ENCODE results near the gene PGBD2.
"Not testable (repeated sequence)": the region's sequence is repeated elsewhere in the genome, so short reads cannot be mapped to it uniquely, and the experiment has no call there.

Gene PGBD2

DNA sequence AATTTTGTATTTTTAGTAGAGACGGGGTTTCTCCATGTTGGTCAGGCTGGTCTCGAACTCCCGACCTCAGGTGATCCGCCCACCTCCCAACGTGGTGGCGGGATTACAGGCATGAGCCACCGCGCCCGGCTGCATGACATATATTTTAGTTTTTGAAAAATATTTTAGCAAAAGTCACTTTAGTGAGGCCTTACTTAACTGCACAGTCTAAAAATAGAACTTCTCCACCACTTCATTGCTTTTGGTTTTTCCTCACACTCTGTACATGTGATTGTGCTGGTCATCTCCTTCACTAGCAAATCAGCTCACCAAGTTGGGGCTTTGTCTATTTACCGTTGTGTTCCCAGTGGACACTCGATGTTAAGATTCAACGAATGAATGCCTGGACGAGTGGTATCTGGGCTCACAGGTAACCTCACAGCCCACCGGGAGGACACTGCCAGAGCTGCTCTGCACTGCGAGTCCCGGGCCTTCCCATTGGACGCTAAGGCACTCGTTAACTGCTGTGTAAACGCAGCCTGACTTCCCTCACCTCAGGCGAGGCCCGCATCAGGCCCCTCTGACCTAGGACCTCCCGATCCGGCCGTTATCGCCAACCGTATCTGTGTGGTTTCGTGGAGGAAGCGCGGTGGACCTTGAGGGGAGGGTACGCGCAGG lies 33.2 kb upstream of the PGBD2 start:
- no peaks in the 10 kb centered on the region for H3K4me1 ChIP-seq (ENCODE audit: control insufficient read depth, low read depth, low read length)
- H3K9me3 ChIP-seq (ENCODE audit: control insufficient read depth, low read depth, low read length): no peaks in the 10 kb centered on the region
- H3K27ac ChIP-seq (ENCODE audit: low read length): peak overlapping the region; percentile 22
- H3K27me3 ChIP-seq (ENCODE audit: control insufficient read depth, insufficient read depth, low read length): no peaks in the 10 kb centered on the region
- peak overlapping the region; percentile 85 for H3K4me3 ChIP-seq (ENCODE audit: low read length)
- H3K36me3 ChIP-seq (ENCODE audit: control insufficient read depth, low read depth, low read length): no peaks in the 10 kb centered on the region
- H3K9ac ChIP-seq (ENCODE audit: low read length): peak overlapping the region; percentile 73

- Histone ChIP-seq H3K9me3 (ENCODE audit: control insufficient read depth, low read depth, low read length) (no peaks in the 10 kb centered on the region), H3K27ac (ENCODE audit: low read length) (peak overlapping the region; percentile 22), H3K4me1 (ENCODE audit: control insufficient read depth, low read depth, low read length) (no peaks in the 10 kb centered on the region), H3K4me3 (ENCODE audit: low read length) (peak overlapping the region; percentile 85), H3K36me3 (ENCODE audit: control insufficient read depth, low read depth, low read length) (no peaks in the 10 kb centered on the region), H3K27me3 (ENCODE audit: control insufficient read depth, insufficient read depth, low read length) (no peaks in the 10 kb centered on the region), H3K9ac (ENCODE audit: low read length) (peak overlapping the region; percentile 73)
These were observed 32.5 kb upstream of the PGBD2 start for GRCh38 chr1:248873409-248873992.

GRCh38 chr1:248873993-248874533 lies 32.0 kb upstream of the PGBD2 start:
- no peaks in the 10 kb centered on the region for H3K36me3 ChIP-seq (ENCODE audit: control insufficient read depth, low read depth, low read length)
- H3K27ac ChIP-seq (ENCODE audit: low read length): no peak overlapping the region
- no peaks in the 10 kb centered on the region for H3K4me1 ChIP-seq (ENCODE audit: control insufficient read depth, low read depth, low read length)
- H3K27me3 ChIP-seq (ENCODE audit: control insufficient read depth, insufficient read depth, low read length): no peaks in the 10 kb centered on the region
- no peak overlapping the region for H3K9ac ChIP-seq (ENCODE audit: low read length)
- peak overlapping the region; percentile 85 for H3K4me3 ChIP-seq (ENCODE audit: low read length)
- H3K9me3 ChIP-seq (ENCODE audit: control insufficient read depth, low read depth, low read length): no peaks in the 10 kb centered on the region

- Histone ChIP-seq H3K36me3 (ENCODE audit: control insufficient read depth, low read depth, low read length) (no peaks in the 10 kb centered on the region), H3K9ac (ENCODE audit: low read length) (no peak overlapping the region), H3K4me3 (ENCODE audit: low read length) (no peak overlapping the region), H3K27me3 (ENCODE audit: control insufficient read depth, insufficient read depth, low read length) (no peaks in the 10 kb centered on the region), H3K27ac (ENCODE audit: low read length) (no peak overlapping the region), H3K9me3 (ENCODE audit: control insufficient read depth, low read depth, low read length) (no peaks in the 10 kb centered on the region), H3K4me1 (ENCODE audit: control insufficient read depth, low read depth, low read length) (peaks cover 8% of the 10 kb centered on the region)
These were observed 24.8 kb upstream of the PGBD2 start for GRCh38 chr1:248881261-248881660.

GRCh38 chr1:248882427-248882826 lies 23.6 kb upstream of the PGBD2 start:
- H3K9ac ChIP-seq (ENCODE audit: low read length); H3K27ac ChIP-seq (ENCODE audit: low read length); H3K27me3 ChIP-seq (ENCODE audit: control insufficient read depth, insufficient read depth, low read length); H3K9me3 ChIP-seq (ENCODE audit: control insufficient read depth, low read depth, low read length); H3K4me3 ChIP-seq (ENCODE audit: low read length); H3K36me3 ChIP-seq (ENCODE audit: control insufficient read depth, low read depth, low read length): not testable (repeated sequence)
- peaks cover 13% of the 10 kb centered on the region for H3K4me1 ChIP-seq (ENCODE audit: control insufficient read depth, low read depth, low read length)

GRCh38 chr1:248884632-248885295 lies 21.3 kb upstream of the PGBD2 start:
- Histone ChIP-seq H3K4me3 (ENCODE audit: low read length) (no peak overlapping the region), H3K9ac (ENCODE audit: low read length) (no peak overlapping the region), H3K27ac (ENCODE audit: low read length) (no peak overlapping the region)

DNA sequence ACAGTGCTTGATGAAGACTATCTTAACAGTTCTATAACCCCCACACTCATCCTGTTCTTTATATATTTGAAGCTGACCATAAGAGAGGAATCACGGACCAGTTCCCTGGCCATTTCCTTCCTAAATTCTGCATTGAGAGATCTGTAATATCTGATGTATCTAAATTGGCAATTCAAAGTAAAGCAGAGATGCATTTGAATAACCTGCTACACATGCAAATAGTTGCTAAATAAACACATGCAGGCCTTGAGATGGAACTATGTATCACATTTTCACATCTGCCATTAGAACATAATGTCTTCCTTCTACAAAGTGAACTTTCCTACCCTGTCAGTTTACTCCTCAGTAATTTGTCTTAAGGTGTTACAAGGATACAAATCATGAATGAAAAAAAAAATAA lies 20.4 kb upstream of the PGBD2 start:
- peaks cover 13% of the 10 kb centered on the region for H3K4me1 ChIP-seq (ENCODE audit: control insufficient read depth, low read depth, low read length)
- H3K27me3 ChIP-seq (ENCODE audit: control insufficient read depth, insufficient read depth, low read length): no peaks in the 10 kb centered on the region
- no peak overlapping the region for H3K9ac ChIP-seq (ENCODE audit: low read length)
- H3K36me3 ChIP-seq (ENCODE audit: control insufficient read depth, low read depth, low read length): no peaks in the 10 kb centered on the region
- no peak overlapping the region for H3K4me3 ChIP-seq (ENCODE audit: low read length)
- H3K27ac ChIP-seq (ENCODE audit: low read length): no peak overlapping the region
- no peaks in the 10 kb centered on the region for H3K9me3 ChIP-seq (ENCODE audit: control insufficient read depth, low read depth, low read length)

More at GRCh38 chr1:248884632-248885295, 21.3 kb upstream of the PGBD2 start:
- Histone ChIP-seq H3K27me3 (ENCODE audit: control insufficient read depth, insufficient read depth, low read length) (no peaks in the 10 kb centered on the region), H3K9me3 (ENCODE audit: control insufficient read depth, low read depth, low read length) (no peaks in the 10 kb centered on the region), H3K4me1 (ENCODE audit: control insufficient read depth, low read depth, low read length) (peaks cover 13% of the 10 kb centered on the region), H3K36me3 (ENCODE audit: control insufficient read depth, low read depth, low read length) (no peaks in the 10 kb centered on the region)

DNA sequence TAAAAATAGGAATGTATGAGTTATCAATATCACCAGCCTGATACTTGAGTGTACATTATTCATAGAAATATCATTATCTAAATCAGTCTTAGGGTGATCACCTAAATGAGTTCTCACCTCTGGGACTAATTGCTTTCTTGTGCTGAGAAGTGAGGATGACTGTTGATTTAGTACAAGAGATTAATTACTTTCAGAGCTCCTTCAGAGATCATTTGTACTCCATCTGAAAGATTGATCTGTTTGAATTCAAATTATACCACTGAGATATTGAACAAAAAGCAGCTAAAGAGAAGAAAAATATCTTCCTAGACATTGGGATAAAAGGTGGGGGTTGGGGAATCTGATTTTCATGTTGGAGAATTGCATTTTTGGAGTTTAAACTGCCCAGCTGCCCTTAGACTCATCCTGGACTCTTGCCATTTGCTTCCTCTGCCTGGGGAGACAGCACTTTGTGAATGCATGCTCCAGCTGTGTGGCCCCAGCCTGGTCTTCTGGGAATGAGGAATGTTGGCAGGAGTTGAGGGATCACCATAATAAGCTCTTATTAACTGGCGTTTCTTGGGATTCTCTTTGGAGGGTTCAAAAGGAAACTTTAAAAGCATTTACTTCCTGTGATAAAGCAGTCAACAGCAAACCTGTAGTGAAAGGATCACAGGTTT lies 19.7 kb upstream of the PGBD2 start:
- H3K36me3 ChIP-seq (ENCODE audit: control insufficient read depth, low read depth, low read length): no peaks in the 10 kb centered on the region
- H3K9me3 ChIP-seq (ENCODE audit: control insufficient read depth, low read depth, low read length): no peaks in the 10 kb centered on the region
- H3K4me1 ChIP-seq (ENCODE audit: control insufficient read depth, low read depth, low read length): peaks cover 13% of the 10 kb centered on the region
- H3K9ac ChIP-seq (ENCODE audit: low read length): no peak overlapping the region
- no peaks in the 10 kb centered on the region for H3K27me3 ChIP-seq (ENCODE audit: control insufficient read depth, insufficient read depth, low read length)
- no peak overlapping the region for H3K4me3 ChIP-seq (ENCODE audit: low read length)
- no peak overlapping the region for H3K27ac ChIP-seq (ENCODE audit: low read length)

GRCh38 chr1:248889914-248890243 lies 16.2 kb upstream of the PGBD2 start:
- not testable (repeated sequence) for H3K9ac ChIP-seq (ENCODE audit: low read length); H3K9me3 ChIP-seq (ENCODE audit: control insufficient read depth, low read depth, low read length); H3K27ac ChIP-seq (ENCODE audit: low read length); H3K27me3 ChIP-seq (ENCODE audit: control insufficient read depth, insufficient read depth, low read length); H3K4me3 ChIP-seq (ENCODE audit: low read length); H3K36me3 ChIP-seq (ENCODE audit: control insufficient read depth, low read depth, low read length)
- peaks cover 13% of the 10 kb centered on the region for H3K4me1 ChIP-seq (ENCODE audit: control insufficient read depth, low read depth, low read length)

DNA sequence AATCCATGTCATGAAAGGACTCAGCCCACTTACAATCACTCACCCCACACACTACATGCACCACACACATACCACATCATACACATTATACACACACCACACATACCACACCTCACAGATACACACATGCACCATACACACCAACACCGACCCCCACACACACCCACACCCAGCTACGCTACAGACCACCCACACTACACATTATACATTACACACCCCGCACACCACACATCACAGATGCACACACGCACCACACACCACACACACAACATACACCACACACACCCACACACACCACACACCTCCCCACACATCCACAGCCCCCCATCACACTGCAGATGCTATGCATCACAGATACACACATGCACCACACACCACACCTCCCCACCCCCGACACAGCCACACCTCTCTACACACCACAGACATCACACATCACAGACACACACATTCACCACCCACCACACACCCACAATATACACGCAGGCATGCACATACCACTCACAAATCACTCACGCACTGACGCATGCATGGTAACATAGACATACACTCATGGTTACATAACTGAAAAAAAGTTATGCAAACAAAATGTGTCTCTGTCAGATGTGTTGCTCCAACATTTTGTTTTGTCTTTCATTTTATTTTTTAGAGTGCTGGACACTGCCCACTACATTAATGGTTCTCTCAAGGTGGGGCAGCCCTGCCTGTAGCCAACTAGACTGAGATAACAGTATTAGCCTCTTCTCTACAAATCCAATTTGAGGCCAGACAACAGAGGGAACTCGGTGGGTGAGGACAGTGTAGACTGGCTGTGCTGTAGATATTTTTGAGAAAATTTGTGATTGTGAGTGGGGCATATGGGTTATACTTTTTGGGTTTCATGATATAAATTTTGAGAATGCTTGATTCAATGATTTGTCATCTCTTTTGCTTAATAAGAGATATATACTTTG lies 15.2 kb upstream of the PGBD2 start:
- no peak overlapping the region for H3K9ac ChIP-seq (ENCODE audit: low read length)
- H3K36me3 ChIP-seq (ENCODE audit: control insufficient read depth, low read depth, low read length): no peaks in the 10 kb centered on the region
- no peaks in the 10 kb centered on the region for H3K9me3 ChIP-seq (ENCODE audit: control insufficient read depth, low read depth, low read length)
- no peak overlapping the region for H3K27ac ChIP-seq (ENCODE audit: low read length)
- H3K4me3 ChIP-seq (ENCODE audit: low read length): no peak overlapping the region
- H3K27me3 ChIP-seq (ENCODE audit: control insufficient read depth, insufficient read depth, low read length): no peaks in the 10 kb centered on the region
- peaks cover 9% of the 10 kb centered on the region for H3K4me1 ChIP-seq (ENCODE audit: control insufficient read depth, low read depth, low read length)

DNA sequence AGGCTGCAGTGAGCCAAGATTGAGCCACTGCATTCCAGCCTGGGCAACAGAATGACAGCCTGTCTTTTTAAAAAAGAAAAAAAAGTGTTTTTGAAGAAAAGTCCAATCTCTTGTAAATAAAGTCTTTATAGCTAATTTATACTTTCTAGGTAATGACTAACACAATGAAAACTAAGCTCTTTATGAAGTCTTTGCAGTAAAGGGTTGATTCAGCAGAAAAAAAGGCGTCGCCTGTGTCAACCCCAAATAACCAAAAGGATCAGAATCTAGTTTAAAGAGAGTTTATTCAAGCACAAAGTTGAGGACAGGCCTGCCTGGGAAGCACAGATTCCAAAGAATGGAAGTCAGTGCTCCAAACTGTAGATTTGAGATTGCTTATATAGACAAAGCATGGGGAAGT lies 14.3 kb upstream of the PGBD2 start:
- Histone ChIP-seq H3K4me3 (ENCODE audit: low read length) (no peak overlapping the region), H3K36me3 (ENCODE audit: control insufficient read depth, low read depth, low read length) (no peaks in the 10 kb centered on the region), H3K9me3 (ENCODE audit: control insufficient read depth, low read depth, low read length) (no peaks in the 10 kb centered on the region)

More for the DNA sequence above, 14.3 kb upstream of the PGBD2 start:
- no peak overlapping the region for H3K9ac ChIP-seq (ENCODE audit: low read length)
- H3K27ac ChIP-seq (ENCODE audit: low read length): no peak overlapping the region
- H3K4me1 ChIP-seq (ENCODE audit: control insufficient read depth, low read depth, low read length): peaks cover under 1% of the 10 kb centered on the region
- no peaks in the 10 kb centered on the region for H3K27me3 ChIP-seq (ENCODE audit: control insufficient read depth, insufficient read depth, low read length)

All from iPS-18a (cell line).